ENCODE data around the gene MGA.

The MGA gene

GRCh38 chr15:41782371-41783282 is 122.4 kb downstream of the MGA start:
- DNase-seq (ENCODE audit: low read depth) = no peak

DNA sequence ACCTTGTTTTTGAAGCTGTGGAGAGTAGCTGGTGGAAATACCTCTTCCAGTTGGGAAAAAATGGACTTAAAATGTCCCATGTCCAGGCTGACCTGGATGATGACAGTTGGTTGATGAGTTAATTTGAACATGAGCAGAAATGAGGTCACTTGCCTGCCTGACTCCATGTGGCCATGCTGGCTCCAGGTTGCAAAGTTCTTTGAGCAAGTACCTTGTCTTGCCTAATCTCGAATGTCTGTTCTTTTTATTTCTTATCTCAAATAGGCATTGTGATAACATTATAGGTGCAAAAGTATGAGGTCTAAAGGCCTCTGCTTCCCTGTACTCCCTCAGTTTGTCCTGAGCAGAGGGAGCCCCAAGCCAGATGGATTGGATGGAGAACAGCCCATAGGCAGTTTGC is 123.1 kb downstream of the MGA start:
- DNase-seq (ENCODE audit: low read depth) = no peak

GRCh38 chr15:41788262-41788661 is 128.1 kb downstream of the MGA start:
- no peak for DNase-seq (ENCODE audit: low read depth)

- DNase-seq (ENCODE audit: low read depth) = no peak
Measured at GRCh38 chr15:41789236-41789635, 129.0 kb downstream of the MGA start.

DNA sequence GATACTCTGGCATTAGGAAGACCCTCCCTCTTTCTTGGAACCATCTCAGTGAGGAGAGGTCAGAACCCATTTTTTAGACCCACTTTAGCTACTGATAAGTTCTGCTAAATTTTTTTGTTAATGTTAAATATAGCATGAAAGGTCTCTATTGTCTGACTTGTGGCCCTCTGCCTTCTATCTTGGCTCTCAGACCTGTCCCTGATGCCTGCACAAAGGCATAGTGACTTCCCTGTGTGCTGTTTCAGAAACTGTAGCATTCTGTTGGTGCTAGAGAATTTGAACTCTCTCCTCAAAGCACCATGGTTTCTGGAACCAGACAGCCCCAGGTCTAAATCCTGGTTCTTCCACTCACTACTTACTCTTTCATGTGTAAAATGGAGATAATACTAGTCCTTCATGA is 129.5 kb downstream of the MGA start:
- DNase-seq (ENCODE audit: low read depth) = no peak

- no peak for DNase-seq (ENCODE audit: low read depth)
Measured at GRCh38 chr15:41790169-41790568, 130.0 kb downstream of the MGA start.

DNA sequence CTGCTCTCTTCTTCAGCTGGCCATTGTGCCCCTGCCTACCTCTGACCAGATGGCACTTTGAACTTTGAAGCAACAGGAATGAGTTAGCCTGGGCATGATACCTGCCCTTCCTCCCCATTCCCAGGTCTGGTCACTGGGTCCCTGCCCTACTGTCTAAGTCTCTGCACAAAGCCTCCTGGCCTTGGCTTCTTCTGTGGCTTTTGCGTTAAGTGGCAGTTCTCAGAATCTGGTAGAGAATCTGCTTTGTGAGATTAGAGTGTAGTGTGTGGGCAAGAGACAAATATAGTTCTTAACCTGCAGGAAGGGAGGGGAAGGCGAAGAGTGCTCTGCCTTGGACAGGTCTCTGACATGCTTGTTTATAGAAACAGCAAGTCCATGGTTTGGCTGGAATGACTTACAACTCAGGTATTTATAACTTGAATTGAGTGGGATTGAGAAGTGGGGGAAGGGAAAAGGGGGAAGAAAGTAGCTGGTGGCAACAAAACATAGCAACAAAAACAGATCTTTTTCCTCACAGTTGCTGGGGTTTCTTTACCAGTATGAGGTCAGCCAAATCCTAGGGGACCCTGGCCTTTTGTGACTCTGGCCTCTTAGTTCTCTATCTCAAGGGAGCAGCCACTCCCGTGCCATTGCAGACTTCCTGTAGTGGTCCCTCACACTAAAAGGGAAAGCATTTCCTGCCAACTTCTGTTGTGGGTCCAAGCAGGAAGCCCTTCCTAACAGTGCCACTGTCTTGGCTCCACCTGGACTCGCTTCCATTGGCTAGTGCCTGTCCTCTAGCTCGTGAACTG is 130.7 kb downstream of the MGA start:
- no peak for DNase-seq (ENCODE audit: low read depth)

GRCh38 chr15:41791547-41791937 is 131.3 kb downstream of the MGA start:
- DNase-seq (ENCODE audit: low read depth) = no peak

DNA sequence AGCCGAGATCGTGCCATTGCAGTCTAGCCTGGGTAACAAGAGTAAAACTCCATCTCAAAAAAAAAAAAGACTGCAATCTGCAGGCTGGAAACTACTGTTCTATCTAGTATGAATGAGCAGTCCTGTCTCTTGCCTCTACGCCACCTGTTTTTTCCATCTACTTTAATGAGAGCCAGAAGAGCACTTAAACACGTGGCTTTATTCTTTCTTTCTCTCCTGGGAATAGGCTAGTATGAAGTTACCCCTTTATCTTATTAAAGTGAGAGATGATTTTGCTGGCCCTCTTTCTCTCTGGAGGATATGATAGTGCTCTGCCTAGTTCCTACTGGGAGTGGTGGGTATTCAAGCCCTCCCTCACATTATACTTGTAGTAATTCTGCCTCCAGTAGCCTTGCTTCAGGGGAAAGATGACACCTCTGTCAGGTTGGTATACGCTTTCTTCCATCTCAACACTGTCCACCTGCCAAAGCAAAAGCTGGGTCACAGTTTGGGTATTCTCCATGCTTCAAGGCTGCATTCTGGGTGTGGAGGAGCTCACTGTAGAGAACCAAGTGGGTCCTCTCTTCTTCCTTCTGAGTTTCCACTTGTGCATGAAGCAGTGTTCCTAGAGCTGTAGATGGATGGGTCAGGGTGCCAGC is 131.9 kb downstream of the MGA start:
- no peak for DNase-seq (ENCODE audit: low read depth)

DNA sequence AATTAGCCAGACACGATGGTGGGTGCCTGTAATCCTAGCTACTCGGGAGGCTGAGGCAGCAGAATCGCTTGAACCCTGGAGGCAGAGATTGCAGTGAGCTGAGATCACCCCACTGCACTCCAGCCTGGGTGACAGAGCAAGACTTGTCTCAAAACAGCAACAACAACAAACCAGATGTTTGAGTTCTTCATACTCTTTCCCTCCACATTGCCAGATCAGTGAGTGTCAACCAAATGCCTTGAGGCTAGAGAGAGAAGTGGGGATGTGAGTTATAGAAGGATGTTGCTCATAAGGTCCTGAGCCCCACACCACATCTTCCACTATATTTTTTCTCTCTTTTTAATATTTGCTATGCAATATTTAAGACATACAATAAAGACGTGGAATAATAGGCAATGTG is 133.9 kb downstream of the MGA start:
- DNase-seq (ENCODE audit: low read depth) = no peak

GRCh38 chr15:41795996-41796856 is 136.0 kb downstream of the MGA start:
- peak; percentile 45 for DNase-seq (ENCODE audit: low read depth)

GRCh38 chr15:41797201-41797944 is 137.2 kb downstream of the MGA start:
- DNase-seq (ENCODE audit: low read depth) = no peak

- DNase-seq (ENCODE audit: low read depth) = no peak
Measured at GRCh38 chr15:41798607-41799487, 138.6 kb downstream of the MGA start.

DNA sequence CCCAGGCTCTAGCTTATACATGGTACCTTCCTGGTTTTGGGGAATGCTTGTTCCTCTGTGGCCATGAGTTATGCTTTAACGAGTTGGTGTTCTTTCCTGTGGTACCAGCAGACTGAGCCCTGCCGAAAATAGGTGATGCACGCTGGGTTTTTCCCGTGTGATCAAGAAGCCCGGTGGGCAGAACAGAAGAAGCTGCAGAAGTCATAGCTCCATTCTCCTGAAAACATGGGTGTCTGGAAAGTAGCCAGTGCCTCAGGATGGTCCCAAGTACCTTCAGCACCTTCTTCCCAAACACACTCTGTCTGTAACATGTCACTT is 139.2 kb downstream of the MGA start:
- no peak for DNase-seq (ENCODE audit: low read depth)

DNA sequence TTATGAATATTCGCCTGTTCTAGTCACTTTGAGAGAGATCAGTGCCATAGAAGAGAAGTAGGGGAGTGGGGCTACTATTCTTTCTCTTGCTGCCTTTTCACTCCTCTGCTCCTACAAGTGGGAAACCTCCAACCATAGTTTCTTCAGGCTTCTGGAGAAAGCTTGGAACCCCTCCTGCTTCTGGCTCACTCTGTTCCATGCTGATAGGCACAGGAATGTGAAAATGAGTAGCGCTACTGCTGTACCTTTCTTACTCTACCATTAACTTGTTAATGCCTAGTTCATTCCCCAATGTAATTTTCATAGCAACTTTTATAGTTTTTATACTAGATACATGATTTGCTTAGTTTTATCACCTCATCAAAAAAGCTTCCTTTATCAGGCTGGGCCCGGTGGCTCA is 141.0 kb downstream of the MGA start:
- DNase-seq (ENCODE audit: low read depth) = no peak

- no peak for DNase-seq (ENCODE audit: low read depth)
Measured at GRCh38 chr15:41801850-41802455, 141.7 kb downstream of the MGA start.

DNA sequence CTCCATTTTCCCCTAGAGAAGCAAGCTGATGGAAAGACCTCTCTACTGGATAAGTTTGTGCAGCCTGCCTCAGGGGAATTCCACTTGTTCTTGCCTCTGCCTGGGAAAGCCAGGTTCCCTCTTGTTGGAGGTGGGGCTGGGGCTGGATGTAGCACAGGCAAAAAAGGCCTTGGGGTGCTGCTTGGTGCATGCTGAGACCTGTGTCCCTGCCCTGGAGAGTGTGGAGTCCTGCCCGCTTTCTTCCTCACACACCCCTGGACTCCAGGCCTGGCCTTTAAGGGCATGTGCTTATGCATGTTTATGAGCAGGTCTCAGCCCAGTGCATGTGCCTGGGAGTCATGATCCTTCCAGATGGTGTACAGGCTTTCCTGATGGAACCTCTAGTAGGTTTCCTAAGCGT is 144.2 kb downstream of the MGA start:
- no peak for DNase-seq (ENCODE audit: low read depth)

GRCh38 chr15:41804916-41805666 is 144.9 kb downstream of the MGA start:
- DNase-seq (ENCODE audit: low read depth) = no peak

- DNase-seq (ENCODE audit: low read depth) = no peak
Measured at GRCh38 chr15:41805711-41806110, 145.5 kb downstream of the MGA start.
